ENCODE data around the gene BRD9.

The BRD9 gene

DNA sequence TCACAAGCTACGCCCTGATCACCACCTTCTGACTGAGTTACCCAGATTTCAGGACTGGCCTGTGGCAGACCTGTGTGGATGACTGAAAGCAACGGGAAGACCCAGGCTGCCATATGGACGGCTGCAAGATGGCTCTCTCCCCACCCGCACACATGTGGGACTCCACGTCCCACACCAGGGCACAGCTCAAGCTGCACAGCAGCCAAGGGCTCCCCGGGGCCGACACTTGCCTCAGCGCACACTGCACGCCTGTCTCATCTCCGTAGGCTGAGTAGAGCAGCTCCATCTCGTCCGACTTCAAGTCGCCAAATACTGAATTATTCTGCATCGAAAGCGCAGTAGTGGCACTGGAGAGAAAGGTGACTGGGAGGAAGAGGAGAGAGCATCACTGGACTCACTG, 14.5 kb downstream of the BRD9 start:
- no peak for DNase-seq (ENCODE audit: low read depth)

DNA sequence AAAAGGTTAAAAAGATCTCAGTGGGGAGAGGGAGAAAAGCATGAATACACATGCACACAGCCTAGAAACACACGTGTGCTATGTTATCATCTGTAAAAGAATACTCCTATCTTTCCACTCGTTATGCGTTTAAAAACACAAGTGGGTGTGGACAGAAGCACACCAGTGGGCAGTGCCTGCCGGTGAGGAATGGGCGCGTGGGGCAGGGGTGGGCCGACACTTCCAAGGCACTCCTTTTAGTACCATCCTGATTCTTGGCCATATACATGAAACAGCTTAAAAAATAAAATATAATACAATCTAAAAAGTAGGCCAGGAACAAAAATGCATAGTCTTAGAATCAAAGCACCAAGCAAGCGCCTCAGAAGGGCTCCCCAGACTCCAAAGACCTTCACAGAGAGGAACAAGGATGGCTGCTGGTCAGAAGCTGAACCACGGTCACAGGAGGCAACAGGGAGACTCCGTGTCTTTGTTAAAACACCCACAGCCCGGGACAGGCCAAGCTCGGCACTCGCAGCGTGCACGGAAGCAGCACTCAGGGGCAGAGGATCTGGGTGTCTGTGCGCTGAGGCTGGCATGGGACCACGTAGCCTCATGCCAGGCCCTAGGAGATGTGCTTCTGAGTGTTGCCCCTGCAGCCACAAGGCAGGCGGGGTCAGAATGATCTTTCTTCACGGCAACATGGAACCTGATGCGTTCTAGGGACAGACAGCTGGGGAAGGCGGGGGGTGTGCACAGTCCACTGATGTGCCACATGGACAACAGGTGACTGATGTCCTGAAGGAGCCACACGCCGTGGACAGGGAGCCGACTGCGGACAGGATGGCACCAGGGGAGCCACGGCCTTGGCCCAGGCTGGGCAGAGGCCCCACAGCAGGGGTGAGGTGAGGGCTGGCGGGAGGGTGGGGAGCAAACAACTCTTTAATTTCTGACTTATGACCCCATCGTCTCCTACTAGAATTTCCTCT, 15.9 kb downstream of the BRD9 start:
- no peak for DNase-seq (ENCODE audit: low read depth)

- DNase-seq (ENCODE audit: low read depth): no peak
Observed at GRCh38 chr5:875931-876330, 16.7 kb downstream of the BRD9 start.

DNA sequence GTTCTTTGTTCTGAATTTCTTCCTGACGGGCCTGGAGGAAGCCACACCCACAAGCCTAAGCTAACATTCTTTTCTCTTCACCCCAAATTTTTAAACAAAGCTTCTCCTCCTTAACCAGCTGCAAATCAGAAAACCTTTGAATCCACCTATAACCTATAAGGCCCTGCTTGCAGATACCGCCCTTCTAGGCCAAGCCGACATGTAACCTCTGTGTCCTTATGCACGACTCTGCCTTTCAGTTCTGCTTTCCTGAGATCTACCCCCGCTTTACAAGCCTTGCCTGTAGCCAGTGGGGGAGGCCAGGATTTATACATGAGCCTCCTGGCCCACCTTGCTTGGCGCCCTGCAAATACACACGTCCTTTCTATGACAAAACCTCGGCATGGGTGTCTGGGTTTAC, 19.3 kb downstream of the BRD9 start:
- DNase-seq (ENCODE audit: low read depth): no peak

DNA sequence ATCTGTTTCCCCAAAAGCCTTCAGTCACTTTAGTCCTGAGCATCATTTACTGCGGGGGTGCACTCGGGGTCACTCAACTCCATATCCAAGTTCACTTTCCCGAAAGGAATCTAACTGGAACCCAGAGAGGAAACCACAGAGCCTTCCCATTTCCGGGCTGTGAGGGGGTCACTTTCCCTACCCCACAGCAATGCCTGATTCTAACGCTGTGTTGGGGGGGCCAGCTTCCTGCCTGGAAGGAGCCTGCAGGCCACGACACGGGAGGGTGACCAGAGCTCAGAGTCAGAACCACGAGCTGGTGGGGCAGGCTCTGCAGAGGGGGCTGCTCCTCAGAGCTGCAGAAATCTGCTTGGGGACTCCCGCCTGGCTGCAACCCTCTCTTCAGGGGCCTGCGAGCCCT, 20.3 kb downstream of the BRD9 start:
- no peak for DNase-seq (ENCODE audit: low read depth)

DNA sequence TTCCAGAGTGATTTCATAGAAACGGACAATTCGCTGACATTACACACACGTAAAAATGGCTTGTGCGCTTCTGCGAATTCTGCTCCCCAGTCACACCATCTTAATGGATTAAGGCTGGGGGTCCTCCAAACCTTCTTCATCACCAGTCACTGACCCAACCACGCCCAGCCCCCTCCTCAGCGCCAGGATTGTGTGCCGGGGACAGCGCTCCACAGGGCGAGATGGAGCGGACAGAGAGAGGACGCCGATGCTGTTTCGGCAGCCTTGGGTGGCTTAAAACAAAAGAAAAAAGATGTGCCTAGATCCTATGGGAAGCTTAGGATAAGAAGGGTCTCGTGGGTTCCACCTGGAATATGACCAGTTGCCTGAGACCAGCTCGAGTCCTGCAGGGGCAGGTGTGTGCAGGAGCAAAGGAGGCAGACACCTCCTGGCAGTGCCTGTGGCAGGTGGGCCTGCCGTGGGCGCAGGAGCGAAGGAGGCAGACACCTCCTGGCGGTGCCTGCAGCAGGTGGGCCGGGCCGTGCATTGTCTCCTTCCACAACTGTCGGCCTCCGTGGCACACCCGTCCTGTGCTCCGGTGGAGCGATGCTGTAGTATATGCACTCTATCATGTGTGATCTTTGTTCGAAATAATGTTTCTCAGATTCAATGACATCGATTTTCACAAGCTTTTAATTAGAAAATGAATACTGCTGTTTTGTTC, 20.9 kb downstream of the BRD9 start:
- no peak for DNase-seq (ENCODE audit: low read depth)

GRCh38 chr5:870956-871355, 21.6 kb downstream of the BRD9 start:
- no peak for DNase-seq (ENCODE audit: low read depth)

GRCh38 chr5:868428-869135, 24.0 kb downstream of the BRD9 start:
- no peak for DNase-seq (ENCODE audit: low read depth)

DNA sequence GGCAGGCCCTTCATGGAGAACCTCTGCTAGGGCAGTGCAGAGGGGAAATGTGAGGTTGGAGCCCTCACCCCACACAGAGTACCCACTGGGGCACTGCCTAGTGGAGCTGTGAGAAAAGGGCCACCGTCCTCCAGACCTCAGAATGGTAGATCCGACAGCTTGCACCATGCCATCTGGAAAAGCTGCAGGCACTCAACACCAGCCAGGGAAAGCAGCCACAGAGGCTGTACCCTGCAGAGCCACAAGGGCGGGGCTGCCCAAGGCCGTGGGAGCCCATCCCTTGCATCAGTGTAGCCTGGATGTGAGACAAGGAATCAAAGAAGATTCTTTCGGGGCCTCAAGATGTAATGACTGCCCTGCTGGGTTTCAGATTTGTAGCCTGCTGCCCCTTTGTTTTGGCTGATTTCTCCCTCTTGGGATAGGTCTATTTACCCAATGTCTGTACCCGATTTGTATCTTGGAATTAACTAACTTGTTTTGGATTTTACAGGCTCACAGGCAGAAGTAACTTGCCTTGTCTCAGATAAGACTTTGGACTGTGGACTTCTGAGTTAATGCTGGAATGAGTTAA, 25.2 kb downstream of the BRD9 start:
- no peak for DNase-seq (ENCODE audit: low read depth)

- no peak for DNase-seq (ENCODE audit: low read depth)
Observed at GRCh38 chr5:865771-866170, 26.8 kb downstream of the BRD9 start.

GRCh38 chr5:865168-865521, 27.5 kb downstream of the BRD9 start:
- no peak for DNase-seq (ENCODE audit: low read depth)

DNA sequence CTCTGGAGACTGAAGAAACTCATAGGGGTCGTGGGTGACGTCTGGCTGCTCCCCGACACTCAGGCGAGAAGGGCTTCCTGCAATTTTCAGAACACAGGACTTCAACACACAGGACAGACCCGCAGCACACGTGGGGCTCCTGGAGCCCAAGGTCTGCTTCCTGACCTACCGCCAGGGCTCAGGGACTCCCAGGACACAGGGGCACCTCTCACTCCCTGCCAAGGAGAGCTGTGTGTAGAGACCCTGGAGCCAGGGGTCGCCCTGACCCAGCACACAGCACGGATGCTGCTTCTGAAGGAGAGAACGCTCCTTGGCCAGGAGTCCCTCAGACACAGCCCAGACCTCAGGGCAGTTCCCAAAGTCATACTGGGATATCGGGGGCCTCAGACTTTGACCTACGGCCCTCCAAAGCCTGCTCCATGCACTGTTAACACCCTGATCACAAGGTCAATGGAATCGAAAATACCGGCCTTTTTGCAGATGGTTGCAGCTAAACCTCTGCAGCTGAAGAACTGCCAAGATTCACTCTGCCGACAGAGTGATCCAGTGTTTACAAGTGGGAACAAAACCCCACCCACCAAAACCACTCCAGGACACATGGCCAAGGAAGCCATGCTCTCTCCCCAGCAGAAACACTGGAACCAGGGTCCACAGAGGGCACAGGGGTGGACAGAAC, 28.0 kb downstream of the BRD9 start:
- DNase-seq (ENCODE audit: low read depth): no peak

- no peak for DNase-seq (ENCODE audit: low read depth)
Observed at GRCh38 chr5:863244-863805, 29.3 kb downstream of the BRD9 start.

DNA sequence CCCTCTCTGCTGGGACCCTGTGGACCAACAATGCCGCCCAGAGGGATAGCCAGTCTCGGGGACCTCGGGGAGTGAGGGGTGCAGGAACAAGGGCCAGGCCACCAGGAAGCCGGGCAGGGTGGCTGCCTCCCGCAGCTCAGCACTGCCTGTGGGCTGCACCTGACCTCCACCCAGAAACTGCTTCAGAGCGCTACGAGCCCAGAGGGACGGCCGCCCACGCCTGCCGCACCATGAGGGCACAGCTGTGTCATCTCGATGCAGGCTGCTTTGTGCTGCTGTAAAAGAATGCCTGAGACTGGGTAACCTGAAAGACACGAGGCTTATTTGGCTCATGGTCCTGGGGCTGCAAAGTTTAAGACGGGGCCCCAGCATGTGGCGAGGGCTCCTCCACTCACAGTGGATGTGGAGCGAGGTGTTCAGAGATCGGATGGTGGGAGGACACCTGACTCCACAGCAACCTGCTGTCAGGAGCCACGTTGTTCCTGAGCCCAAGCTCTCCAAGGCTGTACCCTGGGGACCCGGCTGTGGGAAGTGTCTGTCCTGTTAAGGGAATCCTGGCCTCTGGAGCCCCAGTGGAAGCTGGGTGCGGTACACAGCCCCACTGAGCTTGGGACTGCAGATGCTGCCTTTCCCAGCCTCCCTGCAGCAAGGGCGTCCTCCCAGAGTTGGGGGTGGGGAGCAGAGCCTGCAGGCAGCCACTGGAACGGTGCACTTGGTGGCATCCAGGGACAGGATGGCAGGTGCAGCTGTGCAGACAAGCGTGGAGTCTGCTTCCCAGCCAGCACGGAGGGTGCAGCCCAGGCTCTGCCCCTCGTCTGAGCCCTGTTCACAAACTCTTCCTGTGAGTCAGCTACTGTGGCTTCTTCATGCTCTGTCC, 30.0 kb downstream of the BRD9 start:
- DNase-seq (ENCODE audit: low read depth): no peak

- no peak for DNase-seq (ENCODE audit: low read depth)
Observed at GRCh38 chr5:861442-862366, 30.9 kb downstream of the BRD9 start.

DNA sequence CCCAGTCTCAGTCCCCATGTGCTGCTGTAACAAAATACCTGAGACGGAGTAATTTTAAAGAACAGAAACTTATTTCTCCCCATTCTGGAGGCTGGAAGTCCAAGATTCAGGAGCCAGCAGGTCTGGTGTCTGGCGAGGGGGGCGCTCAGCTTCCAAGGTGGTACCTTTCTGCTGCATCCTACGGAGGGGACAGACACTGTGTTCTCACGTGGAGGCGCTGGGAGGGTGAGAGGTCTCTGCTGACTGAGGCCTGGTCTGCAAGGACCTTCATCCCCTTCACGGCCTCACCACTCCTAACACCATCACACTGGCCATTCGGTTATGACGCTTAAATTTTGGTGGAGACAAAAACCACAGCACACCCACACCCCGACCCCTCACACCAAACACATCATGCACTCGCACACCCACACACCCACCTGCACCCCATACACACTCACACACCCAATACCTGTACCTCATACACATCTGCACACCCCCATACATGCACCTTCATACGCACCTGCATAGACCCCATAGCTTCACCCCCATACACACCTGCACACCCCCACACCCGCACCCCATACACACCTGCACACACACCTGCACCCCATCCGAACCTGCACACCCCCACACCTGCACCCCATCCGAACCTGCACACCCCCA, 32.0 kb downstream of the BRD9 start:
- DNase-seq (ENCODE audit: low read depth): no peak

DNA sequence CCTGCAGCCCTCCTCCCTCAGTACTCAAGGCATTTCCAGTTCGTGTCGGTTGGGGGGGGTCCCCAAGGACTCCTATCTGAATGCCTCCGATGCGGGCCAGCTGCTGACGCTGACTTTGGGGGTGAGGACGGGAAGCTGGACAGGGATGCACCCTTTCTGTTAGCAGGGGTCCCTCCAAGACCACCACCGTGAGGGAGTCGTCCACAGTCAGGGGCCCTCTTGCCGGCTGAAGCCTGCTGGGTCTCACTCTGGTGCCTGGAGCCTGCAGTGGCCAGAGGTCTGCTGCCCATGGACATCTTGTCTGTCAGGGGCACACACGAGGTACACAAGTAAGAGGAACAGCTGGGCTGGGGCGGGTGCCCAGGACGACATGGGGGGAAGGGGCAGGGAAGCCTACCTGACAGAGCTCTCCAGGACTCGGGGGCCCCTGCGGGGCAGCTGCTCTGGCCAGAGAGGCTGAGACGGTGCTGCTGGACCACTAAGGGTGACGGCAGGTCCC, 32.8 kb downstream of the BRD9 start:
- DNase-seq (ENCODE audit: low read depth): no peak

DNA sequence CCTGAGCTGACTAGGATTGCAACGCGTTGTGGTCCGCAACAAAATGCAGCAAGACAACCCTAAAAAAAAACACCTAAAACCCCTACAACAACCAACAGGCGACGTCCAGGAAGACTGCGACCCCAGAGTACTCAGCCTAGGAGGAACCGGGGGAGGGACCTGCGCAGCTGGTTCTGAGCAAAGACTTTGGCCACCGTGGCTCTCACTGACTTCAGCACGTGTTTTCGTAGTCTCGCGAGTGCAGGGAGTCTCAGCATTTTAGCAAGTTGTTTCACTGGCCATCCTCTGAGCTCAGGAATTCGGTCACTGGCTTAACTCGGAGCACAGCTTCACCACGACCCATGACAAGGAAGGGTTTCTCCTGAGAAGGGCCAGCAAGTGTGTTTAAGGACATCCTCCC, 33.2 kb downstream of the BRD9 start:
- DNase-seq (ENCODE audit: low read depth): no peak

- no peak for DNase-seq (ENCODE audit: low read depth)
Observed at GRCh38 chr5:858726-859125, 33.9 kb downstream of the BRD9 start.

Measured in stimulated activated CD8-positive, alpha-beta memory T cell treated with anti-CD3 and anti-CD28 coated beads, Interleukin-15, amount 100 ng/mL, for 1 hour (primary cell).